Stimulated activated CD4-positive, alpha-beta T cell treated with anti-CD3 and anti-CD28 coated beads, Interleukin-2, amount 100 ng/mL, for 48 hours (primary cell): ENCODE measurements around the gene HOXC9.
A peak's percentile ranks its signal among the peaks of the same experiment; 100 is the strongest.
"Not testable (repeated sequence)": the region's sequence is repeated elsewhere in the genome, so short reads cannot be mapped to it uniquely, and the experiment has no call there.

ENCODE experiments used
- DNase-seq, 2 donors: peaks; one replicate each; pipeline ENCODE4 v3.0.0-alpha.2; 2020

Gene HOXC9

DNA sequence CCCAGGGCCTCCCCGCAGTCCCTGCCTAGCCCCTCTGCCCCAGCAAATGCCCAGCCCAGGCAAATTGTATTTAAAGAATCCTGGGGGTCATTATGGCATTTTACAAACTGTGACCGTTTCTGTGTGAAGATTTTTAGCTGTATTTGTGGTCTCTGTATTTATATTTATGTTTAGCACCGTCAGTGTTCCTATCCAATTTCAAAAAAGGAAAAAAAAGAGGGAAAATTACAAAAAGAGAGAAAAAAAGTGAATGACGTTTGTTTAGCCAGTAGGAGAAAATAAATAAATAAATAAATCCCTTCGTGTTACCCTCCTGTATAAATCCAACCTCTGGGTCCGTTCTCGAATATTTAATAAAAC lies 30.5 kb downstream of the HOXC9 start:
- DNase-seq = no peak

DNA sequence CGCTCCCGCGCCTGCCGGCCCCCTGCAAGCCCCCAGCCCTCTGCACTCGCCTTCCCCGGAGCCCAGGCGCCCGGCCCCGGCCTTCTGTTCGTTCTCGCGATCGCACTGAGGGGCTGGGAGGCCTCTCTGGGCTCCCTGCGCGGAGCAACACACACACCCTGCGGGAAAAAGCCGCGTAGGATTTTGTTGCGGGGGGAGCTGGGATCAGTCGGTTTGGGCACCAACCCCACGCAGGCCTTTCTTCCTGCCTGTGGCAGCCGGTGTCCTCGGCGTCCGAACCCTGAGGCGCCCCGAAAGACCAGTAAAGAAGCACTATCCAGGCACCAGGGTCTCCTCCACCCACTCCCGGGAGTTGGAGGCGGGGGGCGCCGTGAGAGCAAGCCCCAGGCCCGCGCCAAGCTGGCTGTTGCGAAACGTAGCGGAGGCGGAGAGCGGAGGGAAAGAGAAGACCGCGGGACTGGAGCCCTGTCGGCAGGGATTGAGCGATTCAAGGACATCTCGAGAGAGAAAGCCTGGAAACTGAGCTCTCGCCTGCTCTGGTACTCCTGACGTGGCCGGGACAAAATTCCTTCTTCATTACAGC lies 31.0 kb downstream of the HOXC9 start:
- DNase-seq = no peak

DNA sequence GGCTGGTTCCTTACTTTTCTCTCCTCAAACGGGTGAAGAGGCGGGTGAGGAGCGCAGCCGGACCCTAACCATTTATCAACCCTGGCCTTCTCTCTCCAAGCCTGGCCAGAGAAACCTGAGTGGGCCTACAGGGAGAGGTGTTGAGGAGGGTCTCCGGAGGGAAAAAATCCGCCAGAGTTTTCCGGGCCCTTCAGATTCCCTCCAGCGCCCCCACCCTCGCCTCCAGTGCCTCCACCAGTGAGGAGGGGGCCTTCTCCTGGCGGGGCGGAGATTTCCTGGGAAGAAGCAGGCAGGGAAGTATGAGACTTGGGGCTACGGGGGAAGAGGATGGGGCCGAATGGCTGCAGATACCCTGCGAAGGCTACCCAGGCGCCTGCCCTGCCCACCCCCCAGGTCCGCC lies 31.5 kb downstream of the HOXC9 start:
- DNase-seq = no peak

DNA sequence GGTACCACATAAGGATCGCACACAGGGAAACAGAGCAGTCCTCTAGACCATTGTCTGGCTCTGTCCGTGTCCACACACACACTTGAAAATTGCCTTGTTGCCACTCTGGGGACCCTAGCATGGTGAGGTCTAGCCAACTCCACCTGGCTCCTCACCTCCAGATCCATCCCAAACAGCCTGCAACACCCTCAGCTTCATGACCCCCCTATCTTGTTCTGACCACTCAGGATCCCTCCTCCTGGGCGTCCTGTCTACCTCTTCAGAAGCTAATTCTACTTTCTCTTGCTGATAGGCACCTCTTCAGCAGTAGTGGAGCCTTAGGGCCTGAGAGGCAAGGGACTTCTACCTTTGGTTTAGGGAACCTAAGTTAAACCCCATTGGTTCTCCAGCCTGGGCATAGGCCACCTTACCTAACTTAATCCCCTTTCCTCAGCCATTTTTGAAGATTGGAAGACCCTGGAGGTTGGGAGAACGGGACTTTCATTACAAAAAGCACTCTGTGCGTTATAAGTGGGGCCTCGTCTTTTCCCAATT lies 32.2 kb downstream of the HOXC9 start:
- no peak for DNase-seq

- DNase-seq = peak; percentile 63 to 67
These were observed 32.7 kb downstream of the HOXC9 start, which contains the start of gene HOXC5 for GRCh38 chr12:54032627-54033100. HOXC5 (plus strand) TSS chr12:54033050; CDS start chr12:54033123, 73 bp downstream.

DNA sequence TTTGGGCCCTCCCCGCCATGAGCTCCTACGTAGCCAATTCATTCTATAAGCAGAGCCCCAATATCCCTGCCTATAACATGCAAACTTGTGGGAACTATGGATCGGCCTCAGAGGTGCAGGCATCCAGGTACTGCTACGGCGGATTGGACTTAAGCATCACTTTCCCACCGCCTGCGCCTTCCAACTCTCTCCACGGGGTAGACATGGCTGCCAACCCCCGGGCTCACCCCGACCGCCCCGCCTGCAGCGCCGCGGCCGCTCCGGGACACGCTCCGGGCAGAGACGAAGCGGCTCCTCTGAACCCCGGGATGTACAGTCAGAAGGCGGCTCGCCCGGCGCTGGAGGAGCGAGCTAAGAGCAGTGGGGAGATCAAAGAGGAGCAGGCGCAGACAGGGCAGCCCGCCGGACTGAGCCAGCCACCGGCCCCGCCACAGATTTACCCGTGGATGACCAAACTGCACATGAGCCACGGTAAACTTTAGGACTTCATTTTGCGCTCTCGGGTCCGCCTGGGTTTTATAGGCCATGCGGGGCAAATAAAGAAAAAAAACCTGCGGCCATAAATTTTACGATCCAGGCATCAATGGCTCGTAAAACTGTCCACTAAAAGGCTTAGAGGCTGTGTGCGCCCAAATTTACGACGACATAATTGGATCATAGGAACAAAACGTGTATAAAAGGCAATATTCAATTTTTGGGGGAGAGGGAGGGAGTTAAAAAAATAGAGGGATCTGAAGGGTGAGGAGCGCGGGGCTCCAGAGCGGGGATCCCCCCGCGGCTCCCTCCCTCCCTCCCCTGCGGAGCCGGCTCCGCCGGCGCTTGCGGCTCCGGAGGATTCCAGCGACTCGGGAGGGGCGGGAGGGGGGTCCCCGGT lies 33.4 kb downstream of the HOXC9 start:
- DNase-seq = no peak

- DNase-seq = no peak
These were observed 34.2 kb downstream of the HOXC9 start for GRCh38 chr12:54033980-54034784.

DNA sequence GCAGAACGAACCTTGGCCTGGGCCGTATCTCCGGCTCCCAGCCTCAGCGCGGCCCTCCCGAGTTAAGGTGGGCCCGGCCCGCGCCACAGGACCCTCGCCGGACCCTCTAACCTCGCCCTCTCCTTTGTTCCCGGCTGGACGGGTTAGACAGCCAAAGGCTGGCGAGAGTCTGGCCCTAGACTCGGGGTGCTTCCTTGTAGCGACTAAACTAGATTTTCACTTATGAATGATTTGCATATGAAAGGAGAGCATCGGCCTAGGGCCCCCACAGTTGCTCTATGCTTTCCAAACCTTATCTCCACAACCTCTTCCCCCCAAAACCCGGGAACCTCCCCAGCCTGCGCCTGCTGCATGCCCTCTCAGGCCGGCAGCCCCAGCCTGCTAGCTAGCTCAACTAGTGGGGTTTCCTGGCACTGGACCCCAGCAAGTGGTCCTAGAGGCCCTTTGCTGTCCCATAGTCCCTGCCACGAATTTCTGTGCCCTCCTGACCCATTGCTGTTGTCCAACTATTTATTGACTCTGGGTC lies 34.9 kb downstream of the HOXC9 start:
- no peak for DNase-seq

- no peak for DNase-seq
These were observed 35.8 kb downstream of the HOXC9 start for GRCh38 chr12:54035568-54036264.

GRCh38 chr12:54036620-54037359 lies 36.8 kb downstream of the HOXC9 start:
- no peak for DNase-seq

DNA sequence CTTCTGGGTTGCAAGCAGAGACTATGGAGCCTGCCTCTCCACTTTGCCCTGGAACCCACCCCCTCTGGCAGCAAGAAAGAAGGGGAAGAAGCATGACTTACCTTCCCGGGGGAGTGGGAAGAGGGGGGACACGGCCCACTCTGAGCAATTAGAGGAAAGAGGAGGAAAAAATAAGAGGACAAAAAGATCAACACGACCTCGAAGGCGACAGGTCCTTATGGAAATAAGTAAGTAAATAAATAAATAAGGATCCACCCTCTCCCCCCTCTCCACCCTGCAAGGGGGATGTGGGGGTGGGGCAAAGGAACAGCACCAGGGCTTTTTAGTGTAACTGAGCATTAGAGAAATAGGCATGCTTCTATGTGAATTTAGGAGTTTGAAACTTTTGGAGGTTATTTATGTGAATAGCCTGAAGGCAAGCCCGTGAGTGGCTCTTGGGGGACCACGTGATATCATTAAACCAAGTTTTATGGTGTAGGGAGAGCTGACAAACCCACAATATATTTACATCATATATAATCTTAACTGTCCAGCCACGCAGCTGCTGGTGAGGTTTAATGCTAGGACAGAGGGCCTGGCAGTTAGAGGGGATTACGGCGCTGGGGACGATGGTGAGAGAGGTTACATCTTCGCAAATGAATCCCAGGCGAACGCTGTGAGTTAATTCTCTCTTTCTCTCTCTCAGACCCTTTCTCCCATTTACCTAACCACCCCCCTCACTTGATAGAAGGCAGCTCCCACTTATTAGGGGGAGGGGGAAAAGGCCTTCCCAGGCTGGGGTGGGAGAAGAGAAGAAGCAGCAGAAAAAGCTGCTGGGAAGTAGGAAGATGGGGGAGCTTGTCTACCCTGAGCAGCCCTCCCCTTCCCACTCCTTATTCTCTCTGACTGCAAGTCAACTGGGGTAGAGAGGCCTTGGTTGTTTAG lies 37.7 kb downstream of the HOXC9 start:
- no peak for DNase-seq

DNA sequence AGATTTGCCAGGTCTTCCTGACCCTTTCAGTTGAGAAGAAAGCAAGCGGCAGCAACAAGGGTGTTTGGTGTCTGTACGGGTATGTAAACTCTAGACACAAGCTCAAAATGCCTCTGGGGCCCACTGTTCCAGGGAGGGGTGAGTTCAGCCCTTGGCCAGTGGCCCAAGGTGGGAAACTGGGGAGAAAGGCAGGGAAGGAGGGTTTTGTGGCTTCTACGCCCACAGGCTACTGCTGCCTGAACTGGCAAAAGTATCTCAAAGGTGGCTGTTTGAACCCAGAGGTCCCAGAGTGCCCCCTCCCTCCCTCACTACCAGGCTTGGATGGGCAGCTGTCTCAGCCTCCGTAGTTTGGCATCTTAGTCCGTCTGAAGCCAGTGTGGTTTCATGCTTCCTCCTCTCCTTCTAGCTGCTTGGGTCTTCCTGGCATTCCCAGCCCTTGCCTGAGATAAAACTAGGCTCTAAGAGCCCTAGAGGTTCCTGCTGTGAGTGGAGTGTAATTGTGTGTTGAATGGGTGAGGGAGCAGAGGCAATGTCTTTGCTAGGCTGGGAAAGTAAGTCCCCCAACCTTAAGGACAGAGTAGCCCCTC lies 38.4 kb downstream of the HOXC9 start:
- no peak for DNase-seq

DNA sequence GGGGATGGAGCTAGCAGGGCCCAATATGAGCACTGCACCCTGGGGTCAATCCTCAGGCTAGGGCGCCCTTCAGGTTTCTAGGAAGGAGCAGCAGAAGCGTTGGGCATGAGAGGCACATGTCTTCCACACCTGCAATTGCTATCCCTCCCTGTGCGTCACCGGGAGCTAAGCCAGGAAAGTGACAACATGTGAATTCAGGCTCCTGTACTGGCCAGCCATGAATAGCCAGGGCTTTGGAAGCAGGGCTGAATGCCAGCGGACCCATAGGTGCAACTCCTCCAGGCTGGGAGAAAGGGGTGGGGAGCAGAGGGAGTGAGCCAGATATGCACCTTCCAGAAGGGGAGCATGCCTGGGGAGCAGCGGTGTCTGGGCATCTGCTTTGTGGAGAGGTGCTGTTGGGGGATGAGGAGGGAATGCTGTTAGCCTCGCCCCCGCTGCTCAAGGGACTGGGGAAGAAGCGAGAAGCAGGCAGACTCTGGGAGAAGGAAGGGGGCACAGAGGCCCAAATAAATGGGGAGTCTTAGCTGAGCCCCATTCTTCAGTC lies 39.0 kb downstream of the HOXC9 start:
- DNase-seq = no peak

DNA sequence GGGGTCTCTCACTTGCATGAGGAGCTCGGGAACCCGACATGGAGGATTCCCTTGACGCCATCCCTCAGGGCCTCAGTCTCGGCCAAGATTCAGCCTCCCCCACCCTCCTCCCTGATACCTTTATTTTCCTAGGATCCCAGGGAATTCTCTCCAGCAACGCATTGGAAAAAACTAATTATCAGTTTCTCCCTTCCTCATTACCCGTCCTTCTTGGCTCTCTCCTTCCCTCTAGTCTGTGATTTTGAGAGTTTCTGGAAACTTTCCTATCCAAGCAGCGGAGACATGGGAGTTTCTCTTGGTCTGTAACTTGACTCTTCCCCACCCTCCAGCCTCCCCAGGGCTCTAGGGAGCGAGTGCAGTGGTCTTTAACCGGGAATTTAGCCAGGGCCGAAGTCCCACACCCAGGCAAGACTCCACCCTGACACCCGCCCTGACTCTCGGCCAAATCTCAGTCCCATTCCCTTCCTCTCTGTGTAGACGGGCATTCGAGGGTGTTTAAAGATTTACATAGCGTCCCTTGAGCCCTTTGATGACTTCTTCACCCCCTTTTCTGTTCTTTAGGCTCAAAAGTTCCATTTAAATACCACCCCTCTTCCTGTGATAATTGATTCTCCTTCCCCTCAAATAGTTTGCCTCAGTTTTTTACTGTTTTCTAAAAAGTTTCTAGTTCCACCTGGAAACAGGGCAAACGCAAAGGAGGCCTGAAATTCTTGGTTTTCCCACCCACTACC lies 39.6 kb downstream of the HOXC9 start:
- no peak for DNase-seq

DNA sequence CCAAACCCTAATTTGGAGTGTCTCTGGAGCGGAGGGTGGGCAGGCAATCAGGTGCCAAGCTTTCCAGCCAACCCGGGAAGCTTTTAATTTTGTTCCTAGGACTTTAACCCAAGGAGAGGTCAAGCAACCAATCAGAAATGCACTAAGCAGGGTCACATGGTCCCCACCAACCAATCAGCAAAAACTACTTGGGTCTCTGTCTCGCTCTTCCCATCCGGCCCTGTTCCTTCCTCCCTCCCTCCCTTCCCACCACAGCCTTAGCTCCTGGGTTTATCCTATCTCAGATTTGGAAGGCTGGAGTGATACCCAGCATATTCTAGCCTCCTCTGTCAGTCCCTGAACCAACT lies 40.2 kb downstream of the HOXC9 start:
- no peak for DNase-seq

- DNase-seq = no peak
These were observed 40.7 kb downstream of the HOXC9 start for GRCh38 chr12:54040648-54041047.

GRCh38 chr12:54041097-54041690 lies 41.2 kb downstream of the HOXC9 start:
- no peak for DNase-seq

DNA sequence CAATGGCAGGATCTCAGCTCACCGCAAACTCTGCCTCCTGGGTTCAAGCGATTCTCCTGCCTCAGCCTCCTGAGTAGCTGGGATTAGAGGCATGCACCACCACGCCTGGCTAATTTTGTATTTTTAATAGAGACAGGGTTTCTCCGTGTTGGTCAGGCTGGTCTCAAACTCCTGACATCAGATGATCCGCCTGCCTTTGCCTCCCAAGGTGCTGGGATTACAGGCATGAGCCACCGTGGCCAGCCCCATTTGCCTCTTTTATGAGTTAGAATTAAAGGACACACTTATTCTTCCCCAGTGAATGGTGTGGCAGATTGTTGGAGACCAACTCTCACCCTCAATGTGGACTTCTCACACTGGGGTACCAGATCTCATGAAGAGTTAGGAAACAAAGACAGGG lies 42.1 kb downstream of the HOXC9 start:
- not testable (repeated sequence) for DNase-seq
